ENCODE results near the gene AOAH. TPM values are rescaled to one million over a fixed set of nuclear protein-coding genes. Genes with fewer than 3 reads are reported as not detected.

Gene AOAH
- total and polyA plus RNA-seq, 2 experiments from 2014 or later: not detected

DNA sequence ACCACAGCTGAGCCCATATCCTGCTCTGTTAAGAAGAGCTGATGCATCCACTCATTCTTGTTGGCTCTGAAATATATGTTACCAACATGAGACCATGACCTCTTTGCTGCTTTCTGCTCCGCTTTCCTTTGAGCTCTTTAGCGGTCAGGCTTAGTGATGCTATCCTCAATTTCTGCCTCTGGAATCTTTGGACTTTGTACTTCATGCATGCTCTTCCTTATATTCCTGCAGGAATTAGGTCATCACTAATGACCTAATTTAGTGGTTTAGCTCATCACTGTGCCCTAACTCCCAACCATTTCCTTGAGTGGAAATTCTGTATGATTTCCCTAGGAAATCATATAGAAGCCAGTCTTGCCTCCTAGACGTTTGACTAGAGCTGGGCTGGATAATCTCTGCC lies 119.5 kb downstream of the AOAH start:
- no peaks in the 10 kb centered on the region for H3K4me1 ChIP-seq (ENCODE audit: low read depth)

GRCh38 chr7:36602934-36603887 lies 121.1 kb downstream of the AOAH start:
- no peak for DNase-seq (ENCODE audit: low read depth in 1 of 2, low spot score in 1 of 2)
- Histone ChIP-seq H3K36me3 (no peaks in the 10 kb centered on the region), H3K4me1 (ENCODE audit: low read depth) (no peaks in the 10 kb centered on the region), H3K4me3 (no peak overlapping the region), H3K9me3 (ENCODE audit: low read depth) (no peaks in the 10 kb centered on the region), H3K27me3 (no peaks in the 10 kb centered on the region), H3K27ac (no peak overlapping the region)
- no peak for TF ChIP-seq CTCF (IDR thresholded peaks at IDR 0.05; ENCODE audit: low read depth, low read length)

More for the DNA sequence above, 119.5 kb downstream of the AOAH start:
- no peak for DNase-seq (ENCODE audit: low read depth in 1 of 2, low spot score in 1 of 2)
- Histone ChIP-seq H3K27ac (no peak overlapping the region), H3K4me3 (no peak overlapping the region), H3K27me3 (no peaks in the 10 kb centered on the region), H3K9me3 (ENCODE audit: low read depth) (no peaks in the 10 kb centered on the region), H3K36me3 (no peaks in the 10 kb centered on the region)
- no peak for TF ChIP-seq CTCF (IDR thresholded peaks at IDR 0.05; ENCODE audit: low read depth, low read length)

DNA sequence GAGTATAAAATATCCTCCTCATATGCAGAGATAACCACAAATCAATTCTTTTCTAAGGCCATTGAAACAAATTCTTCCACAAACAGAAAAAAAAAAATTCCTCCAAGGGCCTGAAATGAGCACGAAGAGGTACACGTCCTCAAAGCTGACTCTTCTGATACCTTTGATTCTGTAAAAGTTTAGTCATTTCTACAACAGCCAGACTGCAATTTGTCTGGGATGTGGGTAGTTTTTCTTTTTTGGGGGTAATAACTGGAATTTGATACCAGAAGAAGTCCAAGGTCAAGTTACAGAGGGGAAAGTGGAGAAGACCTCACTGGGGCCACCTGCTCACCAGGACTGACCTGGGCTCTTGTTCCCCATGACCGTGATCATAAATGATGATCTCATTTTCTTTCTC lies 121.8 kb downstream of the AOAH start:
- DNase-seq (ENCODE audit: low read depth in 1 of 2, low spot score in 1 of 2): no peak
- no peak overlapping the region for H3K27ac ChIP-seq
- H3K9me3 ChIP-seq (ENCODE audit: low read depth): no peaks in the 10 kb centered on the region
- no peaks in the 10 kb centered on the region for H3K36me3 ChIP-seq
- no peaks in the 10 kb centered on the region for H3K4me1 ChIP-seq (ENCODE audit: low read depth)
- H3K4me3 ChIP-seq: no peak overlapping the region
- H3K27me3 ChIP-seq: no peaks in the 10 kb centered on the region
- no peak for TF ChIP-seq CTCF (IDR thresholded peaks at IDR 0.05; ENCODE audit: low read depth, low read length)

- Histone ChIP-seq H3K4me1 (ENCODE audit: low read depth) (no peaks in the 10 kb centered on the region), H3K27me3 (no peaks in the 10 kb centered on the region), H3K36me3 (no peaks in the 10 kb centered on the region), H3K27ac (no peak overlapping the region), H3K9me3 (ENCODE audit: low read depth) (no peaks in the 10 kb centered on the region), H3K4me3 (no peak overlapping the region)
- no peak for TF ChIP-seq CTCF (IDR thresholded peaks at IDR 0.05; ENCODE audit: low read depth, low read length)
- no peak for DNase-seq (ENCODE audit: low read depth in 1 of 2, low spot score in 1 of 2)
Measured at GRCh38 chr7:36601601-36602000, 122.7 kb downstream of the AOAH start.

GRCh38 chr7:36600869-36601530 lies 123.3 kb downstream of the AOAH start:
- H3K9me3 ChIP-seq (ENCODE audit: low read depth): no peaks in the 10 kb centered on the region
- H3K4me3 ChIP-seq: no peak overlapping the region
- H3K27me3 ChIP-seq: no peaks in the 10 kb centered on the region
- no peaks in the 10 kb centered on the region for H3K4me1 ChIP-seq (ENCODE audit: low read depth)
- TF ChIP-seq CTCF (IDR thresholded peaks at IDR 0.05; ENCODE audit: low read depth, low read length): no peak
- peak in 1 of 2 donors; percentile 27 for DNase-seq (ENCODE audit: low read depth in 1 of 2, low spot score in 1 of 2)
- no peak overlapping the region for H3K27ac ChIP-seq
- no peaks in the 10 kb centered on the region for H3K36me3 ChIP-seq

Measured in cardiac muscle cell (in vitro differentiated cells and primary cell).